ENCODE measurements around the gene DDAH2.

The DDAH2 gene

GRCh38 chr6:31729979-31730630 lies 1.0 kb upstream of the DDAH2 start:
- DNase-seq = peak; percentile 39

GRCh38 chr6:31729515-31729978 lies 448 bp upstream of the DDAH2 start:
- DNase-seq = peak; percentile 68

GRCh38 chr6:31727717-31728671 lies 1.1 kb downstream of the DDAH2 start:
- DNase-seq = no peak

- DNase-seq = no peak
Observed at GRCh38 chr6:31727034-31727716, 1.9 kb downstream of the DDAH2 start.

- DNase-seq = no peak
Observed at GRCh38 chr6:31725502-31726350, 3.4 kb downstream of the DDAH2 start.

GRCh38 chr6:31723980-31724691 lies 5.0 kb downstream of the DDAH2 start:
- DNase-seq = no peak

GRCh38 chr6:31723245-31723979 lies 5.7 kb downstream of the DDAH2 start, which contains the start of gene MPIG6B:
TSS of gene MPIG6B (plus strand) at chr6:31723373. CDS start at chr6:31723384, 11 bp downstream.
- no peak for DNase-seq

GRCh38 chr6:31722173-31722572 lies 6.9 kb downstream of the DDAH2 start:
- no peak for DNase-seq

- no peak for DNase-seq
Observed at GRCh38 chr6:31721351-31722020, 7.6 kb downstream of the DDAH2 start, which contains the start of gene LY6G6C. TSS of gene LY6G6C (minus strand) at chr6:31721746. CDS start at chr6:31721679, 67 bp downstream.

- DNase-seq = no peak
Observed at GRCh38 chr6:31720196-31720770, 8.8 kb downstream of the DDAH2 start.

- DNase-seq = no peak
Observed at GRCh38 chr6:31719001-31719400, 10.1 kb downstream of the DDAH2 start.

- DNase-seq = no peak
Observed at GRCh38 chr6:31718265-31718664, 10.8 kb downstream of the DDAH2 start.

- no peak for DNase-seq
Observed at GRCh38 chr6:31717499-31718222, 11.4 kb downstream of the DDAH2 start.

- DNase-seq = no peak
Observed at GRCh38 chr6:31715022-31715958, 13.8 kb downstream of the DDAH2 start, which contains the start of gene LY6G6D. TSS of gene LY6G6D (plus strand) at chr6:31715348. CDS start at chr6:31715356, 8 bp downstream.

- DNase-seq = no peak
Observed at GRCh38 chr6:31713991-31714684, 15.0 kb downstream of the DDAH2 start.

GRCh38 chr6:31713465-31713864 lies 15.6 kb downstream of the DDAH2 start:
- no peak for DNase-seq

GRCh38 chr6:31712296-31712695 lies 16.8 kb downstream of the DDAH2 start:
- DNase-seq = no peak

Data from activated effector memory CD4-positive, alpha-beta T cell treated with Interleukin-2 at 50 U/mL for 16 hours (primary cell).